H1 (cell line): ENCODE measurements around the gene ASH1L. TPM values are rescaled to one million over a fixed set of nuclear protein-coding genes. Genes with fewer than 3 reads are reported as not detected.

Experiments
- CTCF ChIA-PET: fragments of 300-600 bp; sonication (Branson Sonifier 250); formaldehyde crosslinking; loops from one replicate; lab custom pipeline; 2021; ENCODE audit not compliant: partially characterized antibody; lab: Charles Lee
- POLR2A ChIA-PET: fragments of 300-600 bp; sonication (Branson Sonifier 250); formaldehyde crosslinking; loops from one replicate; lab custom pipeline; 2021; ENCODE audit warnings: inconsistent platforms; ENCODE audit not compliant: partially characterized antibody; lab: Charles Lee
- DNase-seq, 2 experiments: peaks; one replicate each; pipeline versions ENCODE4 v3.0.0 to v3.0.0-alpha.2; 2010 to 2022; ENCODE audit warnings: low spot score in 2 of 2, low read depth in 1 of 2, mixed read lengths in 1 of 2
- FAIRE-seq: peaks from 2 replicates; lab custom pipeline; 2011; peaks lifted over from hg19 to GRCh38; lab: Jason Lieb, UNC
- H2AFZ ChIP-seq: 2 replicates; pipeline ENCODE4 v1.8.1; 2012; ENCODE audit warnings: low read length, inconsistent platforms
- H2AK5ac ChIP-seq: 2 replicates; pipeline ENCODE4 v1.6.1; 2013; ENCODE audit warnings: low read depth, low read length
- H2BK120ac ChIP-seq: replicated peaks from 2 replicates; pipeline ENCODE3; 2013; ENCODE audit warnings: low read depth, low read length, inconsistent platforms
- H2BK12ac ChIP-seq: 2 replicates; pipeline ENCODE4 v1.6.1; 2013; ENCODE audit warnings: low read depth, low read length
- H2BK15ac ChIP-seq: 2 replicates; pipeline ENCODE4 v1.6.1; 2013; ENCODE audit warnings: low read length
- H2BK20ac ChIP-seq: 2 replicates; pipeline ENCODE4 v1.6.1; 2013; ENCODE audit warnings: low read length
- H2BK5ac ChIP-seq: 2 replicates; pipeline ENCODE4 v1.6.1; 2013; ENCODE audit warnings: low read depth, low read length
- H3K14ac ChIP-seq: 2 replicates; pipeline ENCODE4 v1.6.1; 2013; ENCODE audit warnings: inconsistent platforms; ENCODE audit not compliant: insufficient read length
- H3K18ac ChIP-seq: 2 replicates; pipeline ENCODE4 v1.6.1; 2013; ENCODE audit warnings: low read length; ENCODE audit errors: extremely low read depth
- H3K23ac ChIP-seq: 2 replicates; pipeline ENCODE4 v1.6.1; 2013; ENCODE audit warnings: inconsistent platforms; ENCODE audit not compliant: insufficient read length
- H3K23me2 ChIP-seq: 2 replicates; pipeline ENCODE4 v1.6.1; 2013; ENCODE audit warnings: low read depth, low read length
- H3K27ac ChIP-seq: 2 replicates; pipeline ENCODE4 v1.6.1; 2011; ENCODE audit warnings: low read depth, low read length, inconsistent platforms
- H3K27me3 ChIP-seq, 4 experiments: replicated peaks in 1 of 4; 1 replicate in 1 of 4; 2 replicates in 3 of 4; pipeline versions ENCODE4 v1.6.1 to v1.8.1; 2011 to 2013; ENCODE audit warnings: low read length in 3 of 4, mild to moderate bottlenecking in 3 of 4, inconsistent platforms in 2 of 4, mixed read lengths in 2 of 4, moderate library complexity in 1 of 4; ENCODE audit not compliant: control insufficient read depth in 3 of 4, insufficient read depth in 3 of 4; ENCODE audit errors: extremely low read depth in 1 of 4
- H3K36me3 ChIP-seq, 4 experiments: 2 replicates each; pipeline versions ENCODE4 v1.6.1 to v1.8.1; 2011 to 2013; ENCODE audit warnings: mild to moderate bottlenecking in 4 of 4, low read length in 3 of 4, moderate library complexity in 2 of 4, control low read depth in 1 of 4, inconsistent platforms in 1 of 4; ENCODE audit not compliant: insufficient read depth in 4 of 4, control insufficient read depth in 2 of 4
- H3K4ac ChIP-seq: replicated peaks from 2 replicates; pipeline ENCODE3; 2013; ENCODE audit warnings: low read length, low read depth, mixed read lengths, inconsistent platforms; ENCODE audit not compliant: insufficient read length
- H3K4me1 ChIP-seq, 4 experiments: replicated peaks in 1 of 4; 1 replicate in 1 of 4; 2 replicates in 3 of 4; pipeline versions ENCODE4 v1.6.1 to v1.8.1; 2011 to 2013; ENCODE audit warnings: low read length in 3 of 4, inconsistent platforms in 2 of 4, mixed read lengths in 1 of 4; ENCODE audit not compliant: insufficient read depth in 4 of 4, control insufficient read depth in 3 of 4
- H3K4me2 ChIP-seq, 2 experiments: 2 replicates each; pipeline versions ENCODE4 v1.6.1 to v1.8.1; 2011 to 2013; ENCODE audit warnings: low read depth in 2 of 2, low read length in 2 of 2, control low read depth in 1 of 2, inconsistent platforms in 1 of 2, mild to moderate bottlenecking in 1 of 2; ENCODE audit not compliant: insufficient read depth in 1 of 2
- H3K4me3 ChIP-seq, 4 experiments: fragments of 200-600, 300-600 bp in 1 of 4; sonication (generic), shearing (Covaris generic), sonication (Bioruptor Twin) in 1 of 4; 2 replicates each; pipeline versions ENCODE4 v1.5.1 to v1.8.1; 2011 to 2016; ENCODE audit warnings: low read length in 4 of 4, low read depth in 3 of 4, control low read depth in 2 of 4, inconsistent platforms in 2 of 4, mild to moderate bottlenecking in 2 of 4, mixed read lengths in 1 of 4, moderate library complexity in 1 of 4; ENCODE audit not compliant: insufficient read depth in 2 of 4; ENCODE audit errors: extremely low read depth in 1 of 4
- H3K56ac ChIP-seq: replicated peaks from 2 replicates; pipeline ENCODE3; 2013; ENCODE audit warnings: low read depth, mild to moderate bottlenecking, mixed read lengths, low read length, inconsistent platforms; ENCODE audit not compliant: insufficient read length
- H3K79me1 ChIP-seq: 2 replicates; pipeline ENCODE4 v1.6.1; 2013; ENCODE audit warnings: low read depth, low read length, control low read depth
- H3K79me2 ChIP-seq, 2 experiments: 2 replicates each; pipeline versions ENCODE4 v1.6.1 to v1.8.1; 2012 to 2013; ENCODE audit warnings: low read length in 2 of 2, mild to moderate bottlenecking in 2 of 2, inconsistent platforms in 1 of 2; ENCODE audit not compliant: insufficient read depth in 2 of 2, control insufficient read depth in 1 of 2
- H3K9ac ChIP-seq, 4 experiments: replicated peaks in 1 of 4; 1 replicate in 1 of 4; 2 replicates in 3 of 4; pipeline versions ENCODE4 v1.6.1 to v1.8.1; 2011 to 2013; ENCODE audit warnings: low read depth in 3 of 4, low read length in 3 of 4, control low read depth in 2 of 4, mild to moderate bottlenecking in 2 of 4, moderate library complexity in 2 of 4, inconsistent platforms in 1 of 4; ENCODE audit errors: extremely low read depth in 1 of 4
- H3K9me3 ChIP-seq, 2 experiments: 2 replicates each; pipeline versions ENCODE4 v1.6.1 to v1.8.1; 2012 to 2013; ENCODE audit warnings: mild to moderate bottlenecking in 2 of 2, moderate library complexity in 2 of 2, control low read depth in 1 of 2, inconsistent platforms in 1 of 2, low read depth in 1 of 2, low read length in 1 of 2, mixed read lengths in 1 of 2; ENCODE audit not compliant: insufficient read depth in 2 of 2
- H4K20me1 ChIP-seq, 2 experiments: replicated peaks in 1 of 2; 2 replicates each; pipeline versions ENCODE3 to v1.8.1; 2011 to 2013; ENCODE audit warnings: inconsistent platforms in 2 of 2, low read length in 2 of 2, mild to moderate bottlenecking in 1 of 2; ENCODE audit not compliant: insufficient read depth in 2 of 2, control insufficient read depth in 1 of 2
- H4K5ac ChIP-seq: 2 replicates; pipeline ENCODE4 v1.6.1; 2013; ENCODE audit warnings: low read length, low read depth, mixed read lengths, inconsistent platforms; ENCODE audit not compliant: insufficient read length
- H4K8ac ChIP-seq: 2 replicates; pipeline ENCODE4 v1.8.0; 2013; ENCODE audit warnings: mild to moderate bottlenecking, moderate library complexity, low read length, inconsistent platforms; ENCODE audit not compliant: insufficient read depth; ENCODE audit errors: extremely low read depth
- H4K91ac ChIP-seq: replicated peaks from 2 replicates; pipeline ENCODE3; 2013; ENCODE audit warnings: low read length, mixed read lengths, inconsistent platforms; ENCODE audit not compliant: insufficient read length
- ATF2 ChIP-seq: IDR thresholded peaks from 2 replicates; pipeline ENCODE4 v1.6.1; 2012; ENCODE audit warnings: low read length, inconsistent platforms
- ATF3 ChIP-seq: IDR thresholded peaks from 2 replicates; pipeline ENCODE4 v1.6.1; 2011; ENCODE audit warnings: low read depth, mild to moderate bottlenecking, low read length; ENCODE audit not compliant: insufficient read depth
- BACH1 ChIP-seq: IDR thresholded peaks from 2 replicates; pipeline ENCODE4 v1.6.1; 2012; ENCODE audit warnings: low read length, improper control_type of control experiment
- EZH2 ChIP-seq: fragments of 200-600 bp; sonication (generic); IDR thresholded peaks from 2 replicates; pipeline ENCODE4 v1.7.1; 2012; ENCODE audit warnings: low read depth, mild to moderate bottlenecking, moderate library complexity, low read length, inconsistent platforms; ENCODE audit not compliant: severe bottlenecking
- GTF2F1 ChIP-seq: IDR thresholded peaks from 2 replicates; pipeline ENCODE4 v1.6.1; 2012; ENCODE audit warnings: low read depth, low read length, improper control_type of control experiment, borderline replicate concordance
- KDM4A ChIP-seq: IDR thresholded peaks from one replicate; pipeline ENCODE4 v1.7.1; 2012; ENCODE audit warnings: low read depth, mild to moderate bottlenecking, moderate library complexity, low read length, inconsistent platforms; ENCODE audit not compliant: severe bottlenecking
- NRF1 ChIP-seq: IDR thresholded peaks from 2 replicates; pipeline ENCODE4 v1.6.1; 2011; ENCODE audit warnings: mild to moderate bottlenecking, low read depth, low read length, improper control_type of control experiment
- PHF8 ChIP-seq: fragments of 200-600 bp; sonication (generic); conservative IDR thresholded peaks from 2 replicates; pipeline ENCODE4 v1.7.1; 2012; ENCODE audit warnings: low read depth, mild to moderate bottlenecking, inconsistent platforms, low read length, moderate library complexity
- POLR2A ChIP-seq, 2 experiments: IDR thresholded peaks; 1 replicate in 1 of 2; 2 replicates in 1 of 2; pipeline ENCODE4 v1.6.1; 2011; ENCODE audit warnings: low read depth in 2 of 2, low read length in 2 of 2, mild to moderate bottlenecking in 2 of 2; ENCODE audit errors: control extremely low read depth in 1 of 2
- RFX5 ChIP-seq: IDR thresholded peaks from 2 replicates; pipeline ENCODE4 v1.6.1; 2011; ENCODE audit warnings: low read depth, low read length, improper control_type of control experiment, borderline replicate concordance
- RNF2 ChIP-seq: fragments of 200-900, 300-1000 bp; sonication (generic); IDR thresholded peaks from 2 replicates; pipeline ENCODE4 v1.7.1; 2016; ENCODE audit warnings: borderline replicate concordance, low read depth, mild to moderate bottlenecking, antibody characterized with exemption, low read length; ENCODE audit not compliant: poor library complexity, severe bottlenecking; ENCODE audit errors: missing control alignments
- WGBS, 2 experiments: shearing (Covaris generic) in 1 of 2; methylation state at CpG; one replicate each; pipeline versions ENCODE4 v1.1.6 to v1.1.7; 2013 to 2015; ENCODE audit warnings: low lambda C conversion rate in 2 of 2, mixed read lengths in 2 of 2, inconsistent platforms in 1 of 2, low coverage in 1 of 2, missing lambda C conversion rate in 1 of 2; ENCODE audit not compliant: insufficient replicate concordance in 2 of 2, insufficient coverage in 1 of 2, insufficient read length in 1 of 2; ENCODE audit errors: extremely low coverage in 1 of 2, missing lambda C conversion rate in 1 of 2; 5-methylcytosine and 5-hydroxymethylcytosine counted together
- polyA plus RNA-seq, 7 experiments: library from polyadenylated mRNA; depleted of rRNA in 3 of 7; stranded (reverse) in 5 of 7; unstranded in 2 of 7; fragments of >200 nt in 5 of 7; fragments of 200-250 nt in 2 of 7; gene quantifications; 1 replicate in 5 of 7; 2 replicates in 1 of 7; 4 replicates in 1 of 7; pipeline versions ENCODE4 v1.2.1 to v1.2.3, GENCODE V29; 2011 to 2013; ENCODE audit warnings: missing spikeins in 2 of 7, mixed read lengths in 2 of 7
- total RNA-seq: library from RNA; stranded (reverse); fragmentation: NEBNext Ultra II Directional; extraction: Animal tissue kit (Norgen Biotek cat#: 25700); gene quantifications from 2 replicates; pipeline ENCODE4 v1.2.1, GENCODE V29; 2021

Gene ASH1L
- total and polyA plus RNA-seq, 2 of the 8 experiments (the other 6 are each of a cell fraction or from before 2014, with no cell fraction given) = 7.5 to 27.6 TPM

GRCh38 chr1:155471891-155472290 lies 90.7 kb downstream of the ASH1L start:
- ChIA-PET POLR2A (no interaction called here), CTCF (no interaction called here)
- no peaks in the 10 kb centered on the region for H3K27me3 ChIP-seq
- no peak overlapping the region for H2AK5ac ChIP-seq
- no peak overlapping the region for H2BK20ac ChIP-seq
- H3K4me1 ChIP-seq = no peaks in the 10 kb centered on the region
- H4K5ac ChIP-seq = no peak overlapping the region
- no peak overlapping the region for H3K18ac ChIP-seq
- no peak overlapping the region for H2BK120ac ChIP-seq
- no peak overlapping the region for H3K14ac ChIP-seq
- H2AFZ ChIP-seq = no peak overlapping the region
- H3K4me3 ChIP-seq = no peak overlapping the region
- H3K79me1 ChIP-seq = no peaks in the 10 kb centered on the region
- no peak overlapping the region for H3K4me2 ChIP-seq
- WGBS, 2 experiments = 97% methylated on average over 5 of the region's 5 CpGs; no CpG with 5 or more reads in 1 of the 2 experiments
- DNase-seq (no peak), FAIRE-seq (no peak)
- H4K20me1 ChIP-seq = no peaks in the 10 kb centered on the region
- no peak overlapping the region for H3K27ac ChIP-seq
- no peak overlapping the region for H3K4ac ChIP-seq
- H3K23me2 ChIP-seq = no peaks in the 10 kb centered on the region
- peaks cover 11 to 16% of the 10 kb centered on the region in 2 experiments for H3K9me3 ChIP-seq
- no peak overlapping the region for H4K91ac ChIP-seq
- no peak overlapping the region for H2BK12ac ChIP-seq
- H2BK15ac ChIP-seq = no peak overlapping the region
- no peak overlapping the region for H4K8ac ChIP-seq
- H3K36me3 ChIP-seq = peaks cover 0 to 20% (median 3%) of the 10 kb centered on the region in 4 experiments; a peak in 3 of 8 replicates
- no peak overlapping the region for H3K56ac ChIP-seq
- no peak overlapping the region for H2BK5ac ChIP-seq
- H3K23ac ChIP-seq = no peak overlapping the region
- H3K79me2 ChIP-seq = no peaks in the 10 kb centered on the region; a peak in 1 of 4 replicates
- no peak overlapping the region for H3K9ac ChIP-seq
- no peak for TF ChIP-seq BACH1
- TF ChIP-seq RNF2 = no peak
- TF ChIP-seq ATF3 = no peak
- no peak for TF ChIP-seq EZH2
- no peak for TF ChIP-seq KDM4A
- no peak for TF ChIP-seq NRF1
- no peak for TF ChIP-seq RFX5
- no peak for TF ChIP-seq PHF8
- TF ChIP-seq POLR2A (IDR thresholded peaks at IDR 0.05; ENCODE audit: control extremely low read depth in 1 of 2, low read depth in 2 of 2, low read length in 2 of 2) = no peak
- no peak for TF ChIP-seq GTF2F1
- TF ChIP-seq ATF2 = no peak
